Common myeloid progenitor, CD34-positive (primary cell): ENCODE data around the gene CNTNAP5.

Source experiments
- CTCF ChIA-PET: fragments of 350-600 bp; sonication (Branson Sonifier 250); formaldehyde crosslinking; loops from one replicate; lab custom pipeline; 2021; ENCODE audit warnings: antibody characterized with exemption; lab: Charles Lee
- POLR2A ChIA-PET: fragments of 350-600 bp; sonication (Branson Sonifier 250); formaldehyde crosslinking; loops from one replicate; lab custom pipeline; 2021; ENCODE audit warnings: antibody characterized with exemption; lab: Charles Lee
- DNase-seq, 3 donors: peaks; one replicate each; pipeline versions ENCODE4 v3.0.0 to v3.0.0-alpha.2; 2013
- H3K27ac ChIP-seq, 2 experiments: 1 replicate in 1 of 2; 2 replicates in 1 of 2; pipeline ENCODE4 v1.7.0; 2013; ENCODE audit warnings: inconsistent platforms in 2 of 2, low read length in 2 of 2, mild to moderate bottlenecking in 2 of 2, low read depth in 1 of 2, moderate library complexity in 1 of 2; ENCODE audit not compliant: severe bottlenecking in 2 of 2, insufficient read depth in 1 of 2, poor library complexity in 1 of 2
- H3K27me3 ChIP-seq, 5 experiments: replicated peaks in 2 of 5; 1 replicate in 3 of 5; 2 replicates in 2 of 5; pipeline versions ENCODE4 v1.6.1 to v1.7.0; 2013; ENCODE audit warnings: low read length in 4 of 5, mild to moderate bottlenecking in 2 of 5, moderate library complexity in 2 of 5, inconsistent platforms in 1 of 5; ENCODE audit not compliant: insufficient read depth in 5 of 5, control insufficient read depth in 4 of 5
- H3K36me3 ChIP-seq, 4 experiments: 1 replicate in 2 of 4; 2 replicates in 2 of 4; pipeline versions ENCODE4 v1.6.1 to v1.7.0; 2013; ENCODE audit warnings: low read length in 3 of 4, control low read depth in 1 of 4, mild to moderate bottlenecking in 1 of 4; ENCODE audit not compliant: control insufficient read depth in 4 of 4, insufficient read depth in 4 of 4
- H3K4me1 ChIP-seq, 4 experiments: 1 replicate in 3 of 4; 2 replicates in 1 of 4; pipeline versions ENCODE4 v1.6.1 to v1.7.1; 2013; ENCODE audit warnings: low read length in 3 of 4, mild to moderate bottlenecking in 3 of 4, control low read depth in 1 of 4, inconsistent platforms in 1 of 4, moderate library complexity in 1 of 4; ENCODE audit not compliant: control insufficient read depth in 4 of 4, insufficient read depth in 4 of 4; ENCODE audit errors: control extremely low read depth in 1 of 4
- H3K4me3 ChIP-seq, 7 experiments: 1 replicate in 4 of 7; 2 replicates in 3 of 7; pipeline versions ENCODE4 v1.5.1 to v1.7.0; 2013; ENCODE audit warnings: mild to moderate bottlenecking in 7 of 7, low read length in 6 of 7, moderate library complexity in 6 of 7, inconsistent platforms in 2 of 7, low read depth in 2 of 7, control low read depth in 1 of 7; ENCODE audit not compliant: insufficient read depth in 4 of 7, control insufficient read depth in 1 of 7; ENCODE audit errors: extremely low read depth in 1 of 7
- H3K9me3 ChIP-seq, 5 experiments: 1 replicate in 4 of 5; 2 replicates in 1 of 5; pipeline versions ENCODE4 v1.6.1 to v1.7.1; 2013; ENCODE audit warnings: low read length in 4 of 5, mild to moderate bottlenecking in 2 of 5, inconsistent platforms in 1 of 5, low read depth in 1 of 5, moderate library complexity in 1 of 5; ENCODE audit not compliant: control insufficient read depth in 4 of 5, insufficient read depth in 2 of 5; ENCODE audit errors: control extremely low read depth in 1 of 5
- WGBS: methylation state at CpG from one replicate; pipeline ENCODE4 v1.1.5; 2013; ENCODE audit not compliant: insufficient coverage; 5-methylcytosine and 5-hydroxymethylcytosine counted together

CNTNAP5 gene

DNA sequence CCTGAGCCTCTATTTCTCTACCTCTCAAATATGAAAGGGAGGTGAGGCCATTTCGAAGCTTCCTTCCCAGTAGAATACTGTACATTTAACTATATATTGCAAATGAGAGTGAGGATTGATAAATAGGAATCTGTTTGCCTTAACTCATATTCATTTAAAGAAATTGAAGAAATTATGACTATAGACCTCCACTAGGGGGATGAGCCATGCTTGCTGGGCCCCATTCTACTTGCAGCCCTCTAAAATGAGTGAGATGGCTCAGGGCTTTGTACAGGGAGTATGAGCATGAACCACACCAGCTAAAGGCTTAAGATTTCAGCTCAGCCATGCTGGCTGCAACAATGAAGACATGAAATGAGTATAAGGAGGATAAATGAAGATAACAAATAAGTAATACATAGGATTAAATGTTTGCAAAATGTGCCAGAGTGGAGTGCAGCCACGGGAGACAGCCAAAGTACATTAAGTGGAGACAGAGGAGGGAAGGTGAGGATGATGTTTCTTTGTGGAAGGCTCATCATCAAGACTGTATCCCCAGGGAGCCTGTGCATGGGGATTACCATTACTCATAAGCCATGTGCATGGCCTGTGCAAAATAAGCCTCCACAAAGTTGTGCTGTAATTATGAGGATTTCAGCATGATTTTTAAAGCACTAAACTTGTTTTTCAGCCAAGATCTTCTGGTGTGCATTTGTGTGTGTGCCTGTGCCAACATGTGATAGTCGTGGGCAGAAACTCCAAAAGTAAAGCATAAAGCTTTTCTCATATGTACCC, 300.8 kb downstream of the CNTNAP5 start:
- WGBS: 89% methylated on average over 1 of the region's 3 CpGs
- no peak overlapping the region for H3K27ac ChIP-seq
- no peaks in the 10 kb centered on the region for H3K27me3 ChIP-seq
- no peaks in the 10 kb centered on the region for H3K4me1 ChIP-seq
- ChIA-PET POLR2A (no interaction called here), CTCF (no interaction called here)
- no peaks in the 10 kb centered on the region for H3K9me3 ChIP-seq
- H3K36me3 ChIP-seq: no peaks in the 10 kb centered on the region
- H3K4me3 ChIP-seq: no peak overlapping the region
- DNase-seq: no peak

DNA sequence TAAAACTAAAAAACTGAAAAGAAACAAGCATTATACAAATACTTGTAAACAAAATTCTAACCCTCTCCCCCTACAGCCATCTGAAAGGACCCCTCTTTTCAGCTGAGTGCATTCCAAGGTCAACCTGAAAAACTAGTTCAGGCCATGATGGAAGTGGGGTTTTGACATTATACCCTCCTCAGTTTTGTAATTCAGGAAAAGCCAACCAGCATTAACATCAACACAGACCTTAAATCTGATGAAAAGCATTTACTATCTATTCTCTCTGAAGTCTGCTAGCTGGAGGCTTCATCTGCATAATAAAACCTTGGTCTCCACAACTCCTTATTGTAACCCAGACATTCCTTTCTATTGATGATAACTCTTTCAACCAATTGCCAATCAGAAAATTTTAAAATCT, 302.2 kb downstream of the CNTNAP5 start:
- no peaks in the 10 kb centered on the region for H3K27me3 ChIP-seq
- H3K36me3 ChIP-seq: no peaks in the 10 kb centered on the region
- POLR2A ChIA-PET: no interaction called here
- no peak overlapping the region for H3K4me3 ChIP-seq
- no peaks in the 10 kb centered on the region for H3K4me1 ChIP-seq
- no peaks in the 10 kb centered on the region for H3K9me3 ChIP-seq
- no peak for DNase-seq
- CTCF ChIA-PET: no interaction called here
- no peak overlapping the region for H3K27ac ChIP-seq

DNA sequence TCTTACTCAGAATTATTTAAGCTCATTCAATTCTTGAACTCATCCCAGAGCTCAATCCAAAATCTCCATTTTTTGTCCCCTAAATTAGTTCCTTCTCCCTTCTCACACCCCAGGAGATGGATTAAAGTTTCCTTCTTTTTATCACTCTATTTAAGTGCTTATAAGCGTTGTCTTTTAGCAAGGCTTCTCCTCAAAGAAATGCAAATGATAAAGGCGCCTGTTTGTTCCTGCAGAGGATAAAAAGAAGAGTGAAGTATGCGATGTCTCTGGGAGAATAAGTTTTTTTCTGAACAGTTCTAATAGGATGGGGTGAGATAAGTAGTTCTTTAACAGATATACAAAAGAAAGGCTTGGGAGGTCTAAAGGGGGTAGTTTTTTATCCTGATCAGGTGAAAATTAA, 303.3 kb downstream of the CNTNAP5 start:
- ChIA-PET POLR2A (no interaction called here), CTCF (interaction anchor here (0.9 kb wide), 1 partner anchor 14 kb away, joined by 3 read pairs; no protein-coding TSS in a partner anchor)
- H3K27ac ChIP-seq: no peak overlapping the region
- no peaks in the 10 kb centered on the region for H3K9me3 ChIP-seq
- no peaks in the 10 kb centered on the region for H3K36me3 ChIP-seq
- 60% methylated on average over 2 of the region's 3 CpGs for WGBS
- H3K4me3 ChIP-seq: no peak overlapping the region
- H3K4me1 ChIP-seq: no peaks in the 10 kb centered on the region
- H3K27me3 ChIP-seq: no peaks in the 10 kb centered on the region
- no peak for DNase-seq

DNA sequence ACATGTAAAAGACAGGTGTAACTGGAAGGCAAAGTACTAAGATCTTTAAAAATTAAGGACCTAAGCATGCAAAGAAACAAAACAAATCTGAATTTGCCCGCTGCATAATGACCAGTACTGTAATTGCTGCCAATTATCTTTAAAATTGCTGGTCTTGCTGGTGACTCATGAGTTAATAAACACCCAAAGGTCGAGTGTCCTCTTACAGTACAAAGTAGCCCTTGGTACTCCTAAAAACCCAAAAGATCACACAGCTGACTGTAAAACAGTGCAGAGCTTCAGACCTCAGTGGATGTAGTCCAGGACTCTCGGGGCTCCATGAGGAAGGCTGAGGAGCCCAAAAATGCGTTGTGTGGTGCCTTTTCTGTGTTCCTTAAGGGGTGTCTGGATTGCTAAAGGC, 308.7 kb downstream of the CNTNAP5 start:
- POLR2A ChIA-PET: no interaction called here

DNA sequence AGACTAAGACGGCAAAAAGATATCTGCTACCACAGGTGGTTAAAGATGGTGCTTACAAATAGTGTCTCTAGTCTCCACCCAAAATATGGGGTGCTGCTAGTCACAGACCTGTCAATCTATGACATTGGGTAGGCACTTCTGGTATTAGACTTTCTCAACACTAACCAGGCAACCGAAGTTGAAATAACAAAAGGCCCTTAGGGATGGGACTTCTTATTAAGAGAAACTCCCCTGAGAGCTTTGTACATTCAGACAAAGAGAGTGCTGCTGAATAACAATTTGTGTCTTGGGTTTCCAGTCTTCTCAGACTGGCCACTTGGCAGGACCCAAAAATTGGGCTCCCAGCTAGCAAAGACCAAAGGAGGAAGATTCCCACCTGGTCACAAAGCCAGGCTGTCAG, 310.0 kb downstream of the CNTNAP5 start:
- H3K36me3 ChIP-seq: no peaks in the 10 kb centered on the region
- H3K9me3 ChIP-seq: no peaks in the 10 kb centered on the region
- ChIA-PET CTCF (no interaction called here), POLR2A (no interaction called here)
- 100% methylated on average over 2 of the region's 2 CpGs for WGBS
- no peak overlapping the region for H3K27ac ChIP-seq
- no peaks in the 10 kb centered on the region for H3K4me1 ChIP-seq
- no peak for DNase-seq
- no peak overlapping the region for H3K4me3 ChIP-seq
- no peaks in the 10 kb centered on the region for H3K27me3 ChIP-seq

More for the DNA sequence above, 308.7 kb downstream of the CNTNAP5 start:
- WGBS: 93% methylated on average over 2 of the region's 4 CpGs
- Histone ChIP-seq H3K27ac (no peak overlapping the region), H3K4me1 (no peaks in the 10 kb centered on the region), H3K9me3 (no peaks in the 10 kb centered on the region), H3K36me3 (no peaks in the 10 kb centered on the region), H3K4me3 (no peak overlapping the region), H3K27me3 (no peaks in the 10 kb centered on the region)
- no peak for DNase-seq
- CTCF ChIA-PET: no interaction called here

DNA sequence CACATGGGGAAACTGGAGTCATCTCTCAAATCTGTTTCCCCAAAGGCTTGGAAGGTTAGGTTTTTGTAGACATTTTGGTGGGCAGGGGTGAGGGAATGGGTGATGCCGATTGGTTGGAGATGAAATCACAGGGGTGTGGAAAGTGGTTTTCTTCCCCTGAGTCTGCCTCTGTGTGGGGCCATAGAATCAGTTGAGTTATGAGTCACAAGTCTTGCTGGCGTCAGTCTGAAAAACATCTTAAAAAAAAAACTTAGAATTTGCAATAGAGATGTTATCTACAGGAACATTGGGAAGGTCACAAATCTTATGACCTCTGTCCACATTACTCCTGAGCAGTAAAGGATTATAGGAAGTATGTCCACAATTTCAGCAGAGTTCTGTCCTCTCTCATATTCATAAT, 314.6 kb downstream of the CNTNAP5 start:
- WGBS: 100% methylated on average over 1 of the region's 2 CpGs
- ChIA-PET POLR2A (no interaction called here), CTCF (no interaction called here)
- no peak overlapping the region for H3K27ac ChIP-seq
- no peaks in the 10 kb centered on the region for H3K9me3 ChIP-seq
- H3K4me1 ChIP-seq: no peaks in the 10 kb centered on the region
- H3K27me3 ChIP-seq: no peaks in the 10 kb centered on the region
- no peaks in the 10 kb centered on the region for H3K36me3 ChIP-seq
- DNase-seq: no peak
- H3K4me3 ChIP-seq: no peak overlapping the region

DNA sequence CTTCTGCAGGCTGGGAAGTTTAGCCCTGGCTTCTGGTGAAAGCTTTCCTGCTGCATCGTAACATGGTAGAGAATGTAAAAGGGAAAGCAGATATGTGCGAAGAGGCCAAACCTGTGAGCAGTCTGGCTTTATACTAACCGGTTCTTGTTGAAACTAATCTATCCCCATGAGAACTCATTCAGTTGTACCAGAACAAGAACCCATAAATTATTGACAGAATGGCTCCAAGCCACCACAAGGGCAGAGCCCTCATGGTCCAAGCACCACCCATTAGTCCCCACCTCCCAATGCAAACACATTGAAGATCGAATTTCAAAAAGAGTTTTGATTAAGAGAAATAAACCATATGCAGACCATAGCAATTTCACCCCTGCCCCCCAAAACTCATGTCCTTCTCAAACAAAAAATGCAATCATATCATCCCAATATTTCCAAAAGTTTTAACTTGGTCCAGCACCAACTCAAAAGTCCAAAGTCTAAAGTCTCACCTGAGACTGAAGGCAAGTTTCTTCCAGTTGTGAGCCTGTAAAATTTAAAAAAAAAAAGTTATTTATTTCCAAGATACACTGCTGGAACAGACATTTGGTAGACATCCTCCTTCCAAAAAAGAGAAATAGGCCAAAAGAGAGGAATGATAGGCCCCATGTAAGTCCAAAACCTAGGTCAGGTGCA, 318.9 kb downstream of the CNTNAP5 start:
- 100% methylated on average over 2 of the region's 4 CpGs for WGBS
- DNase-seq: no peak
- Histone ChIP-seq H3K4me3 (no peak overlapping the region), H3K9me3 (no peaks in the 10 kb centered on the region), H3K27ac (no peak overlapping the region), H3K36me3 (no peaks in the 10 kb centered on the region), H3K4me1 (no peaks in the 10 kb centered on the region), H3K27me3 (no peaks in the 10 kb centered on the region)
- ChIA-PET CTCF (no interaction called here), POLR2A (no interaction called here)
